Measurements from ENCODE around the gene RNMT. TPM values are rescaled to one million over a fixed set of nuclear protein-coding genes. Genes with fewer than 3 reads are reported as not detected.
A peak's percentile ranks its signal among the peaks of the same experiment; 100 is the strongest.

The RNMT gene
- polyA plus RNA-seq, 5 donors: 38.0 to 51.1 (median 47.5) TPM

GRCh38 chr18:13809531-13810255 is 83.2 kb downstream of the RNMT start:
- DNase-seq: no peak

- no peak for DNase-seq
Observed at GRCh38 chr18:13810950-13811485, 84.5 kb downstream of the RNMT start.

GRCh38 chr18:13811993-13812392 is 85.5 kb downstream of the RNMT start:
- no peak for DNase-seq

GRCh38 chr18:13813271-13813849 is 86.9 kb downstream of the RNMT start:
- peak; percentile 33 to 53 for DNase-seq

Other genes with a start within 250 kb of the RNMT start
- 10 to 100 TPM; 14.6 to 17.6 (median 16.5) TPM for gene FAM210A, start 115 bp upstream of the RNMT start, polyA plus RNA-seq (ENCODE audit: insufficient read depth in 1 of 5, insufficient read length in 5 of 5, low replicate concordance in 1 of 5)
- gene MC5R, start 97.5 kb downstream of the RNMT start, polyA plus RNA-seq (ENCODE audit: insufficient read depth in 1 of 5, insufficient read length in 5 of 5, low replicate concordance in 1 of 5): under 1 TPM in 2 of 5 donors, not detected in 3; 0.08 to 0.12 TPM
- not detected for gene MC2R, start 188.9 kb downstream of the RNMT start, polyA plus RNA-seq (ENCODE audit: insufficient read depth in 1 of 5, insufficient read length in 5 of 5, low replicate concordance in 1 of 5)